ENCODE data around the gene CARF.
A peak's percentile ranks its signal among the peaks of the same experiment; 100 is the strongest.
"Not testable (repeated sequence)": the region's sequence is repeated elsewhere in the genome, so short reads cannot be mapped to it uniquely, and the experiment has no call there.

CARF gene

GRCh38 chr2:202910698-202911097 is 1.4 kb upstream of the CARF start:
- H3K4me3 Mint-ChIP-seq: peak overlapping the region; percentile 96
- peak overlapping the region; percentile 49 for H3K27ac Mint-ChIP-seq
- peaks cover under 1% of the 10 kb centered on the region for H3K9me3 Mint-ChIP-seq
- no peaks in the 10 kb centered on the region for H3K27me3 Mint-ChIP-seq (ENCODE audit: low read depth)
- H3K36me3 Mint-ChIP-seq (ENCODE audit: low read depth): peaks cover 8% of the 10 kb centered on the region
- DNase-seq (ENCODE audit: low spot score): no peak
- H3K4me1 Mint-ChIP-seq (ENCODE audit: low read depth): peaks cover 29% of the 10 kb centered on the region

- Mint-ChIP-seq H3K4me3 (peak overlapping the region; percentile 96), H3K27me3 (ENCODE audit: low read depth) (no peaks in the 10 kb centered on the region), H3K9me3 (no peaks in the 10 kb centered on the region), H3K4me1 (ENCODE audit: low read depth) (peaks cover 29% of the 10 kb centered on the region), H3K36me3 (ENCODE audit: low read depth) (peaks cover 5% of the 10 kb centered on the region), H3K27ac (peak overlapping the region; percentile 96)
- DNase-seq (ENCODE audit: low spot score): no peak
Observed at GRCh38 chr2:202911203-202911511, 918 bp upstream of the CARF start.

- peaks cover 29% of the 10 kb centered on the region for H3K4me1 Mint-ChIP-seq (ENCODE audit: low read depth)
- peak overlapping the region; percentile 96 for H3K4me3 Mint-ChIP-seq
- H3K27ac Mint-ChIP-seq: peak overlapping the region; percentile 96
- peak; percentile 40 for DNase-seq (ENCODE audit: low spot score)
- not testable (repeated sequence) for H3K9me3 Mint-ChIP-seq; H3K36me3 Mint-ChIP-seq (ENCODE audit: low read depth); H3K27me3 Mint-ChIP-seq (ENCODE audit: low read depth)
Observed at GRCh38 chr2:202912342-202913201, 497 bp downstream of the CARF start.

GRCh38 chr2:202918860-202919259 is 6.8 kb downstream of the CARF start:
- no peak overlapping the region for H3K27ac Mint-ChIP-seq
- DNase-seq (ENCODE audit: low spot score): no peak
- H3K4me1 Mint-ChIP-seq (ENCODE audit: low read depth): peaks cover 5% of the 10 kb centered on the region
- H3K27me3 Mint-ChIP-seq (ENCODE audit: low read depth): no peaks in the 10 kb centered on the region
- H3K4me3 Mint-ChIP-seq: no peak overlapping the region
- H3K9me3 Mint-ChIP-seq: peaks cover 5% of the 10 kb centered on the region
- peaks cover 6% of the 10 kb centered on the region for H3K36me3 Mint-ChIP-seq (ENCODE audit: low read depth)

- H3K36me3 Mint-ChIP-seq (ENCODE audit: low read depth): peaks cover 13% of the 10 kb centered on the region
- H3K27me3 Mint-ChIP-seq (ENCODE audit: low read depth): no peaks in the 10 kb centered on the region
- no peaks in the 10 kb centered on the region for H3K9me3 Mint-ChIP-seq
- no peak for DNase-seq (ENCODE audit: low spot score)
- no peak overlapping the region for H3K4me3 Mint-ChIP-seq
- no peak overlapping the region for H3K27ac Mint-ChIP-seq
- peaks cover 2% of the 10 kb centered on the region for H3K4me1 Mint-ChIP-seq (ENCODE audit: low read depth)
Observed at GRCh38 chr2:202932425-202933138, 20.5 kb downstream of the CARF start.

DNA sequence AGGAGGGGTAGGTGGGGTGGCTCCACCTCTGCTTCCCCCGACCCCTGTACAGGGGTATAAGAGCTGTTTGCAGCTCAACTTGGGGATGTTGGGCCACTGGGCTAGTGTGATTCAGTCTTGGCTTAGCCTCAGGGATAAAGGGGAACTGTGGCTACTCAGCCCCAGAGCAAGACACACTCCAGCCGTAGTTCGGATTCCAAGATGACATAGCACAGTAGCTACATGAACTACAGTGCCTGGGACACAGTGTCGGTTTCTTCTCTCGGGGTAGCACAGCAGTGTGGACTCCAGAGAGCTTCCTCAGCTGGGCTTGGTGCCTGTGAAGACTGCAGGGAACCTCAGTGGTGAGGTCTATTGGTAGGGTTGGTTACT is 21.1 kb downstream of the CARF start:
- no peak for DNase-seq (ENCODE audit: low spot score)
- H3K27me3 Mint-ChIP-seq (ENCODE audit: low read depth): no peaks in the 10 kb centered on the region
- no peak overlapping the region for H3K27ac Mint-ChIP-seq
- peaks cover 2% of the 10 kb centered on the region for H3K4me1 Mint-ChIP-seq (ENCODE audit: low read depth)
- H3K4me3 Mint-ChIP-seq: no peak overlapping the region
- peaks cover 13% of the 10 kb centered on the region for H3K36me3 Mint-ChIP-seq (ENCODE audit: low read depth)
- no peaks in the 10 kb centered on the region for H3K9me3 Mint-ChIP-seq

DNA sequence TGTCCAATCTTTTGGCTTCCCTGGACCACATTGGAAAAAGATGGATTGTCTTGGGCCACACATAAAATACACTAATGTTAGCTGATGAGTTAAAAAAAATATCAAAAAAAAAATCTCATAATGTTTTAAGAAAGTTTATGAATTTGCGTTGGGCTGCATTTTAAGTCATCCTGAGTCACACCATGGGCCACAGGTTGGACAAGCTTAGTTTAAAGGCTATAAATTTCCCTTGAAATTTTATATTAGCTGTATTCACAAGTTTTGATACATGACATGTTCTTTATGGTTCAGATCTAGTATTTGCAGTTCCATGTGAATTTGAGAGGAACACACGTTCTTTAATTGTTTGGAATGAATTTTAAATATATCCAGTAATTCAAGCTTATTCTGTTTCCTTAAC is 21.9 kb downstream of the CARF start:
- H3K4me3 Mint-ChIP-seq: no peak overlapping the region
- no peak overlapping the region for H3K27ac Mint-ChIP-seq
- peaks cover 16% of the 10 kb centered on the region for H3K36me3 Mint-ChIP-seq (ENCODE audit: low read depth)
- H3K27me3 Mint-ChIP-seq (ENCODE audit: low read depth): no peaks in the 10 kb centered on the region
- H3K4me1 Mint-ChIP-seq (ENCODE audit: low read depth): peaks cover 2% of the 10 kb centered on the region
- DNase-seq (ENCODE audit: low spot score): no peak
- no peaks in the 10 kb centered on the region for H3K9me3 Mint-ChIP-seq

DNA sequence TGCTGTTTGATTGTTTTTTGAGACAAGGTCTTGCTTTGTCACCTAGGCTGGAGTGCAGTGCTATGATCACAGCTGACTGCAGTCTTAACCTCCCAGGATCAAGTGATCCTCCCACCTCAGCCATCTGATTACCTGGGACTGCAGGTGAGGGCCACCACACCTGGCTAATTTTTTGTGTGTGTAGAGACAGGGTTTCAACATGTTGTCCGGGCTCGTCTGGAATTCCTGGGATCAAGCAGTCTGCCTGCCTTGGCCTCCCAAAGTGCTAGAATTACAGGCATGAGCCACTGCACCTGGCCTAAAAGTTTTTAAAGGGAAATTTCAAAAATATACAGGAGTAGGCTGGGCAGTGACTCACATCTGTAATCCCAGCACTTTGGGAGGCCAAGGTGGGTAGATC is 22.4 kb downstream of the CARF start:
- no peak for DNase-seq (ENCODE audit: low spot score)
- peaks cover 2% of the 10 kb centered on the region for H3K4me1 Mint-ChIP-seq (ENCODE audit: low read depth)
- H3K27me3 Mint-ChIP-seq (ENCODE audit: low read depth): no peaks in the 10 kb centered on the region
- H3K9me3 Mint-ChIP-seq: no peaks in the 10 kb centered on the region
- H3K27ac Mint-ChIP-seq: no peak overlapping the region
- H3K4me3 Mint-ChIP-seq: no peak overlapping the region
- H3K36me3 Mint-ChIP-seq (ENCODE audit: low read depth): peaks cover 13% of the 10 kb centered on the region

DNA sequence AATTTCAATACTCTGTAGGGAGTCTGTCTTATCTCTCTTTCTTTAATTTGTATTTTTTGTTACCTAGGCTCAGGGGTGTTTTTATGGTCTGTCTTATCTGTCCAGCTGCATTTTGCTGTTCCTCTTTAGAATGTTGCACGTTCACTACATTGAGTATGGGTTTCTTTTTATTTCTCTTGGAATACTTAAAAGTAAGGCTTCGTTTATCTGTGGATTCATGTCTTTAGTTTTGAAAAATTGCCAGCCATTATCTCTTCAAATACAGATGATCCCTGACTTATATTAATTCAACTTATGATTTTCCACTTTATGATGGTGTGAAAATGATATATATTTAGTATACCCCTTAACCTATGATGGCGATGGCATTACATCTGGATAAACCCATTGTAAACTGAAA is 26.9 kb downstream of the CARF start:
- no peak for DNase-seq (ENCODE audit: low spot score)
- H3K27me3 Mint-ChIP-seq (ENCODE audit: low read depth): no peaks in the 10 kb centered on the region
- H3K4me1 Mint-ChIP-seq (ENCODE audit: low read depth): no peaks in the 10 kb centered on the region
- H3K36me3 Mint-ChIP-seq (ENCODE audit: low read depth): peaks cover 13% of the 10 kb centered on the region
- H3K4me3 Mint-ChIP-seq: no peak overlapping the region
- H3K27ac Mint-ChIP-seq: no peak overlapping the region
- no peaks in the 10 kb centered on the region for H3K9me3 Mint-ChIP-seq

- no peaks in the 10 kb centered on the region for H3K27me3 Mint-ChIP-seq (ENCODE audit: low read depth)
Observed at GRCh38 chr2:202941771-202942170, 29.7 kb downstream of the CARF start.

GRCh38 chr2:202944408-202944807 is 32.3 kb downstream of the CARF start:
- Mint-ChIP-seq H3K4me3 (no peak overlapping the region), H3K9me3 (peaks cover 29% of the 10 kb centered on the region), H3K27me3 (ENCODE audit: low read depth) (no peaks in the 10 kb centered on the region), H3K36me3 (ENCODE audit: low read depth) (peaks cover 24% of the 10 kb centered on the region), H3K27ac (no peak overlapping the region), H3K4me1 (ENCODE audit: low read depth) (no peaks in the 10 kb centered on the region)
- DNase-seq (ENCODE audit: low spot score): no peak

More at GRCh38 chr2:202941771-202942170, 29.7 kb downstream of the CARF start:
- no peak overlapping the region for H3K27ac Mint-ChIP-seq
- H3K4me3 Mint-ChIP-seq: no peak overlapping the region
- peaks cover 11% of the 10 kb centered on the region for H3K9me3 Mint-ChIP-seq
- H3K36me3 Mint-ChIP-seq (ENCODE audit: low read depth): peaks cover 25% of the 10 kb centered on the region
- DNase-seq (ENCODE audit: low spot score): no peak
- no peaks in the 10 kb centered on the region for H3K4me1 Mint-ChIP-seq (ENCODE audit: low read depth)

DNA sequence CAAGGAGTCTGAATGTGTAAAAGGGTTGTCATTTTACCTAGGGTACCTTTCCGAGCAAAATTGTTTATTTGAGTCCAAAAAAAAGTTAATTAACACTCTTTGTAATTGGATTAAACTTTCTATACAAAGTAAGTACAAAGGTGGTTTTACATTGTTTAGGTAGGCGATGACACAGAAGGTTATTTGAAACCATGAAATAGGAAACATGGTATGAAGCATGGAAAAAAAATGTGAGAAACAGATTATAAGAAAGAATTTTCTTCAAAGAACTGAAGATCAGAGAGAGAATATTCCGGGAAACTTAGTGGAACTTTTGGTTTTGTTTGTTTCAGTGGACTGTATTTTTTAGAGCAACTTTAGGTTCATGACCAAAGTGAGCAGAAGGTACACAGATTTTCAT is 32.7 kb downstream of the CARF start:
- no peaks in the 10 kb centered on the region for H3K27me3 Mint-ChIP-seq (ENCODE audit: low read depth)
- no peak overlapping the region for H3K4me3 Mint-ChIP-seq
- H3K4me1 Mint-ChIP-seq (ENCODE audit: low read depth): no peaks in the 10 kb centered on the region
- peaks cover 29% of the 10 kb centered on the region for H3K9me3 Mint-ChIP-seq
- DNase-seq (ENCODE audit: low spot score): no peak
- no peak overlapping the region for H3K27ac Mint-ChIP-seq
- H3K36me3 Mint-ChIP-seq (ENCODE audit: low read depth): peaks cover 24% of the 10 kb centered on the region

DNA sequence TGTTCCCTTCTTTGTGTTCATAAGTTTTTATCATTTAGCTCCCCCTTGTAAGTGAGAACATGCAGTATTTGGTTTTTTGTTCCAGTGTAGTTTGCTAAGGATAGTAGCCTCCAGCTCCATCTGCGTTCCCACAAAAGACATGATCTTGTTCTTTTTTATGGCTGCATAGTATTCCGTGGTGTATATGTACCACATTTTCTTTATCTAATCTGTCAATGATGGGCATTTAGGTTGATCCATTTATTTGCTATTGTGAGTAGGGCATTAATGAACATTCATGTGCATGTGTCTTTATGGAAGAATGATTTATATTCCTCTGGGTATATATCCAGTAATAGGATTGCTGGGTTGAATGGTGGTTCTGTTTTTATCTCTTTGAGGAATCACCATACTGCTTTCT is 33.4 kb downstream of the CARF start:
- H3K27ac Mint-ChIP-seq: no peak overlapping the region
- no peaks in the 10 kb centered on the region for H3K4me1 Mint-ChIP-seq (ENCODE audit: low read depth)
- peaks cover 29% of the 10 kb centered on the region for H3K9me3 Mint-ChIP-seq
- H3K36me3 Mint-ChIP-seq (ENCODE audit: low read depth): peaks cover 21% of the 10 kb centered on the region
- H3K27me3 Mint-ChIP-seq (ENCODE audit: low read depth): no peaks in the 10 kb centered on the region
- H3K4me3 Mint-ChIP-seq: no peak overlapping the region
- DNase-seq (ENCODE audit: low spot score): no peak

- not testable (repeated sequence) for H3K4me3 Mint-ChIP-seq; H3K4me1 Mint-ChIP-seq (ENCODE audit: low read depth); DNase-seq (ENCODE audit: low spot score); H3K27ac Mint-ChIP-seq; H3K27me3 Mint-ChIP-seq (ENCODE audit: low read depth)
- Mint-ChIP-seq H3K9me3 (peaks cover 29% of the 10 kb centered on the region), H3K36me3 (ENCODE audit: low read depth) (peaks cover 19% of the 10 kb centered on the region)
Observed at GRCh38 chr2:202949333-202949732, 37.3 kb downstream of the CARF start.

Measured in T-helper 2 cell treated with Interferon-gamma antibody and Interleukin-4, amounts not matched to agents 5 μg/mL and 100 μg/mL, for 36 hours (primary cell).